H1 (cell line): ENCODE data around the gene FAM120B. TPM values are rescaled to one million over a fixed set of nuclear protein-coding genes. Genes with fewer than 3 reads are reported as not detected.

Source experiments
- CBX5 ChIP-seq: fragments of 300-800, 300-1000 bp; sonication (generic); IDR thresholded peaks from 2 replicates; pipeline ENCODE4 v1.7.1; 2016; ENCODE audit warnings: antibody characterized with exemption, low read length, low read depth
- CHD1 ChIP-seq: IDR thresholded peaks from 2 replicates; pipeline ENCODE4 v1.6.1; 2012; ENCODE audit warnings: low read depth, low read length, improper control_type of control experiment
- polyA plus RNA-seq, 7 experiments: library from polyadenylated mRNA; depleted of rRNA in 3 of 7; stranded (reverse) in 5 of 7; unstranded in 2 of 7; fragments of >200 nt in 5 of 7; fragments of 200-250 nt in 2 of 7; gene quantifications; 1 replicate in 5 of 7; 2 replicates in 1 of 7; 4 replicates in 1 of 7; pipeline versions ENCODE4 v1.2.1 to v1.2.3, GENCODE V29; 2011 to 2013; ENCODE audit warnings: missing spikeins in 2 of 7, mixed read lengths in 2 of 7
- total RNA-seq: library from RNA; stranded (reverse); fragmentation: NEBNext Ultra II Directional; extraction: Animal tissue kit (Norgen Biotek cat#: 25700); gene quantifications from 2 replicates; pipeline ENCODE4 v1.2.1, GENCODE V29; 2021

The FAM120B gene
- total and polyA plus RNA-seq, 2 of the 8 experiments (the other 6 are each of a cell fraction or from before 2014, with no cell fraction given) = 5.1 to 12.5 TPM

- TF ChIP-seq CBX5 = no peak
- TF ChIP-seq CHD1 = no peak
Measured at GRCh38 chr6:170438861-170439260, 132.3 kb downstream of the FAM120B start (continued).
